Calu3 (cell line): ENCODE measurements around the gene GUCY1A2. TPM values are rescaled to one million over a fixed set of nuclear protein-coding genes. Genes with fewer than 3 reads are reported as not detected.
"Not testable (repeated sequence)": the region's sequence is repeated elsewhere in the genome, so short reads cannot be mapped to it uniquely, and the experiment has no call there.

Source experiments
- BruUV-seq: library from RNA; stranded (reverse); fragments of 400-500 nt; replicated peaks from 2 replicates; lab custom pipeline; 2021; lab: Mats Ljungman, UMichigan
- CTCF ChIA-PET: fragments of 300-600 bp; sonication (Branson Sonifier 250); formaldehyde crosslinking; loops from one replicate; lab custom pipeline; 2022; ENCODE audit warnings: antibody characterized with exemption; lab: Charles Lee
- DNase-seq: peaks from one replicate; pipeline ENCODE4 v3.0.0; 2022
- H3K27ac Mint-ChIP-seq: one replicate; pipeline ENCODE4 v1.8.0; 2022; ENCODE audit warnings: mixed read lengths; ENCODE audit not compliant: unreplicated experiment
- H3K27me3 Mint-ChIP-seq: one replicate; pipeline ENCODE4 v1.8.0; 2022; ENCODE audit warnings: mixed read lengths; ENCODE audit not compliant: unreplicated experiment
- H3K36me3 Mint-ChIP-seq: one replicate; pipeline ENCODE4 v1.8.0; 2022; ENCODE audit warnings: mild to moderate bottlenecking, moderate library complexity, mixed read lengths; ENCODE audit not compliant: insufficient read depth, unreplicated experiment
- H3K4me1 Mint-ChIP-seq: one replicate; pipeline ENCODE4 v1.8.0; 2022; ENCODE audit warnings: mild to moderate bottlenecking, low read depth, mixed read lengths; ENCODE audit not compliant: unreplicated experiment
- H3K4me3 Mint-ChIP-seq: one replicate; pipeline ENCODE4 v1.8.0; 2022; ENCODE audit warnings: mild to moderate bottlenecking, low read depth, moderate library complexity, mixed read lengths; ENCODE audit not compliant: unreplicated experiment
- H3K9me3 Mint-ChIP-seq: one replicate; pipeline ENCODE4 v1.8.0; 2022; ENCODE audit warnings: low read depth, mixed read lengths; ENCODE audit not compliant: unreplicated experiment
- CTCF ChIP-seq: fragments of 200-600 bp; IDR thresholded peaks from one replicate; pipeline ENCODE4 v1.8.0; 2022; ENCODE audit warnings: antibody characterized with exemption; ENCODE audit not compliant: unreplicated experiment
- intact Hi-C: fragments of 100-400 bp; cut with micrococcal nuclease; formaldehyde crosslinking; loops from one replicate; pipeline ENCODE4 v1.10.0; 2022; ENCODE audit not compliant: unreplicated experiment
- total RNA-seq: library from RNA; stranded (reverse); gene quantifications from 2 replicates; pipeline ENCODE4 v1.2.3, GENCODE V29; 2022

The GUCY1A2 gene
- total RNA-seq, 1 experiment from 2014 or later = not detected

GRCh38 chr11:106913141-106913540, 105.1 kb downstream of the GUCY1A2 start:
- H3K27me3 Mint-ChIP-seq = no peaks in the 10 kb centered on the region
- intact Hi-C loops = no loop called here
- no peak overlapping the region for H3K4me3 Mint-ChIP-seq
- DNase-seq = no peak
- H3K4me1 Mint-ChIP-seq = no peaks in the 10 kb centered on the region
- H3K9me3 Mint-ChIP-seq = peaks cover 2% of the 10 kb centered on the region
- BruUV-seq = no TSS peak
- no peak for TF ChIP-seq CTCF
- no peak overlapping the region for H3K27ac Mint-ChIP-seq
- CTCF ChIA-PET = no interaction called here
- no peaks in the 10 kb centered on the region for H3K36me3 Mint-ChIP-seq

- H3K4me1 Mint-ChIP-seq = no peaks in the 10 kb centered on the region
- no peak overlapping the region for H3K27ac Mint-ChIP-seq
- intact Hi-C loops = no loop called here
- BruUV-seq = no TSS peak
- DNase-seq = no peak
- CTCF ChIA-PET = no interaction called here
- H3K4me3 Mint-ChIP-seq = no peak overlapping the region
- no peaks in the 10 kb centered on the region for H3K27me3 Mint-ChIP-seq
- TF ChIP-seq CTCF = no peak
- no peaks in the 10 kb centered on the region for H3K9me3 Mint-ChIP-seq
- no peaks in the 10 kb centered on the region for H3K36me3 Mint-ChIP-seq
These were observed 113.5 kb downstream of the GUCY1A2 start for GRCh38 chr11:106904826-106905225.

- Mint-ChIP-seq H3K4me1 (no peaks in the 10 kb centered on the region), H3K9me3 (peaks cover 10% of the 10 kb centered on the region), H3K27me3 (no peaks in the 10 kb centered on the region), H3K27ac (no peak overlapping the region), H3K36me3 (no peaks in the 10 kb centered on the region), H3K4me3 (no peak overlapping the region)
- CTCF ChIA-PET = no interaction called here
- TF ChIP-seq CTCF = no peak
- intact Hi-C loops = no loop called here
- no TSS peak for BruUV-seq
- no peak for DNase-seq
These were observed 128.6 kb downstream of the GUCY1A2 start for GRCh38 chr11:106889718-106890117.

- Mint-ChIP-seq H3K36me3 (no peaks in the 10 kb centered on the region), H3K27me3 (no peaks in the 10 kb centered on the region), H3K4me1 (no peaks in the 10 kb centered on the region), H3K27ac (no peak overlapping the region), H3K4me3 (no peak overlapping the region), H3K9me3 (peaks cover 12% of the 10 kb centered on the region)
- no peak for DNase-seq
- intact Hi-C loops = no loop called here
- CTCF ChIA-PET = no interaction called here
- TF ChIP-seq CTCF = no peak
- BruUV-seq = no TSS peak
These were observed 129.9 kb downstream of the GUCY1A2 start for GRCh38 chr11:106888386-106888785.

- DNase-seq, H3K4me1 Mint-ChIP-seq, H3K4me3 Mint-ChIP-seq, H3K36me3 Mint-ChIP-seq, H3K27me3 Mint-ChIP-seq, BruUV-seq, CTCF ChIA-PET, intact Hi-C loops, H3K27ac Mint-ChIP-seq: not testable (repeated sequence)
- peaks cover 11% of the 10 kb centered on the region for H3K9me3 Mint-ChIP-seq
These were observed 134.6 kb downstream of the GUCY1A2 start for GRCh38 chr11:106883693-106884092.
